OCI-LY1 (cell line): ENCODE measurements around the gene ARHGEF33.

Source experiments
- H2AFZ ChIP-seq: fragments of 200-600 bp; sonication (generic), shearing (Covaris generic); 2 replicates; pipeline ENCODE4 v1.6.0; 2014; ENCODE audit warnings: antibody characterized with exemption, mild to moderate bottlenecking, low read length
- H3F3A ChIP-seq: fragments of 200-600 bp; sonication (generic), shearing (Covaris generic); 2 replicates; pipeline ENCODE4 v1.6.0; 2014; ENCODE audit warnings: mild to moderate bottlenecking, antibody characterized with exemption, low read length, moderate library complexity; ENCODE audit not compliant: insufficient read depth
- H3K27ac ChIP-seq: fragments of 200-600 bp; sonication (generic); 2 replicates; pipeline ENCODE4 v1.5.1; 2014; ENCODE audit warnings: low read length, mixed run types, mild to moderate bottlenecking, low read depth; ENCODE audit not compliant: poor library complexity, severe bottlenecking
- H3K27me3 ChIP-seq: fragments of 200-600 bp; sonication (generic); 2 replicates; pipeline ENCODE4 v1.6.0; 2014; ENCODE audit warnings: antibody characterized with exemption, mild to moderate bottlenecking, low read length, moderate library complexity; ENCODE audit not compliant: insufficient read depth
- H3K36me3 ChIP-seq: fragments of 200-600 bp; sonication (generic); 2 replicates; pipeline ENCODE4 v1.6.1; 2014; ENCODE audit warnings: mild to moderate bottlenecking, antibody characterized with exemption, low read length, moderate library complexity, mixed read lengths; ENCODE audit not compliant: insufficient read depth
- H3K4me1 ChIP-seq: fragments of 200-600 bp; sonication (generic); 2 replicates; pipeline ENCODE4 v1.5.1; 2014; ENCODE audit warnings: mild to moderate bottlenecking, low read length, moderate library complexity; ENCODE audit not compliant: insufficient read depth, severe bottlenecking
- H3K4me2 ChIP-seq: fragments of 200-600 bp; sonication (generic), shearing (Covaris generic); 2 replicates; pipeline ENCODE4 v1.6.1; 2014; ENCODE audit warnings: low read length
- H3K4me3 ChIP-seq: fragments of 200-600 bp; sonication (generic); 2 replicates; pipeline ENCODE4 v1.5.1; 2014; ENCODE audit warnings: low read length, low read depth, mild to moderate bottlenecking, mixed read lengths; ENCODE audit not compliant: poor library complexity, severe bottlenecking
- H3K79me2 ChIP-seq: fragments of 200-600 bp; shearing (Covaris generic); 2 replicates; pipeline ENCODE4 v1.6.1; 2016; ENCODE audit warnings: mixed run types, low read length, mixed read lengths; ENCODE audit not compliant: insufficient read depth
- H3K9ac ChIP-seq: fragments of 200-600 bp; sonication (generic), shearing (Covaris generic); 2 replicates; pipeline ENCODE4 v1.6.1; 2014; ENCODE audit warnings: mild to moderate bottlenecking, low read length, mixed read lengths
- H3K9me2 ChIP-seq: fragments of 200-600 bp; sonication (generic), shearing (Covaris generic); 2 replicates; pipeline ENCODE4 v1.6.1; 2014; ENCODE audit warnings: low read depth, mild to moderate bottlenecking, low read length, mixed read lengths
- H3K9me3 ChIP-seq: fragments of 200-600 bp; shearing (Covaris generic); 2 replicates; pipeline ENCODE4 v1.6.1; 2014; ENCODE audit warnings: low read length, mixed read lengths
- H4K20me1 ChIP-seq: fragments of 200-600 bp; sonication (generic), shearing (Covaris generic); 2 replicates; pipeline ENCODE4 v1.6.0; 2016; ENCODE audit warnings: mild to moderate bottlenecking, low read length; ENCODE audit not compliant: insufficient read depth
- EZH2 ChIP-seq: fragments of 200-600 bp; sonication (generic), shearing (Covaris generic); IDR thresholded peaks from 2 replicates; pipeline ENCODE4 v1.8.0; 2017; ENCODE audit warnings: borderline replicate concordance, mixed run types, mild to moderate bottlenecking, antibody characterized with exemption, low read length, moderate library complexity, mixed read lengths
- TF ChIP-seq, protein P1 (sequence below): fragments of 200-600 bp; sonication (generic), shearing (Covaris generic); IDR thresholded peaks from 2 replicates; pipeline ENCODE4 v1.5.1; 2017; ENCODE audit warnings: mild to moderate bottlenecking, antibody characterized with exemption, low read length, moderate library complexity, mixed read lengths

Gene ARHGEF33

GRCh38 chr2:38875576-38876367, 13.9 kb upstream of the ARHGEF33 start, which contains the start of the genes DHX57 and MORN2:
DHX57 (minus strand) TSS chr2:38875934; CDS start chr2:38868405, 7,529 bp downstream.
MORN2 (plus strand) TSS chr2:38875976.
- Histone ChIP-seq H3K9me2 (no peaks in the 10 kb centered on the region), H3K4me3 (peak within 1 kb of the TSS; percentile 69), H4K20me1 (no peaks in the 10 kb centered on the region), H3K36me3 (no peaks in the 10 kb centered on the region), H2AFZ (0 out of 2 replicates have a peak within 1 kb of the TSS, but pooled peaks have one; percentile 27), H3K9ac (peak within 1 kb of the TSS; percentile 57), H3K27ac (no peak within 1 kb of the TSS), H3F3A (no peaks in the 10 kb centered on the region), H3K4me1 (peaks cover 17% of the 10 kb centered on the region), H3K4me2 (peak within 1 kb of the TSS; percentile 80), H3K9me3 (no peaks in the 10 kb centered on the region), H3K27me3 (no peaks in the 10 kb centered on the region), H3K79me2 (peaks cover 13% of the 10 kb centered on the region)
- TF ChIP-seq EZH2, result no peak
- TF ChIP-seq, protein P1, sequence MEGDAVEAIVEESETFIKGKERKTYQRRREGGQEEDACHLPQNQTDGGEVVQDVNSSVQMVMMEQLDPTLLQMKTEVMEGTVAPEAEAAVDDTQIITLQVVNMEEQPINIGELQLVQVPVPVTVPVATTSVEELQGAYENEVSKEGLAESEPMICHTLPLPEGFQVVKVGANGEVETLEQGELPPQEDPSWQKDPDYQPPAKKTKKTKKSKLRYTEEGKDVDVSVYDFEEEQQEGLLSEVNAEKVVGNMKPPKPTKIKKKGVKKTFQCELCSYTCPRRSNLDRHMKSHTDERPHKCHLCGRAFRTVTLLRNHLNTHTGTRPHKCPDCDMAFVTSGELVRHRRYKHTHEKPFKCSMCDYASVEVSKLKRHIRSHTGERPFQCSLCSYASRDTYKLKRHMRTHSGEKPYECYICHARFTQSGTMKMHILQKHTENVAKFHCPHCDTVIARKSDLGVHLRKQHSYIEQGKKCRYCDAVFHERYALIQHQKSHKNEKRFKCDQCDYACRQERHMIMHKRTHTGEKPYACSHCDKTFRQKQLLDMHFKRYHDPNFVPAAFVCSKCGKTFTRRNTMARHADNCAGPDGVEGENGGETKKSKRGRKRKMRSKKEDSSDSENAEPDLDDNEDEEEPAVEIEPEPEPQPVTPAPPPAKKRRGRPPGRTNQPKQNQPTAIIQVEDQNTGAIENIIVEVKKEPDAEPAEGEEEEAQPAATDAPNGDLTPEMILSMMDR, result no peak

- Histone ChIP-seq H3F3A (no peaks in the 10 kb centered on the region), H4K20me1 (no peaks in the 10 kb centered on the region), H3K4me2 (peak overlapping the region; percentile 80), H3K4me3 (peak overlapping the region; percentile 69), H3K27me3 (no peaks in the 10 kb centered on the region), H3K4me1 (peaks cover 17% of the 10 kb centered on the region), H3K9me3 (no peaks in the 10 kb centered on the region), H3K27ac (no peak overlapping the region), H3K9me2 (no peaks in the 10 kb centered on the region), H3K79me2 (peaks cover 13% of the 10 kb centered on the region), H3K9ac (peak overlapping the region; percentile 57; the same call in 1 of the 2 replicates), H2AFZ (0 out of 2 replicates have a peak overlapping the region, but pooled peaks have one; percentile 27), H3K36me3 (no peaks in the 10 kb centered on the region)
- TF ChIP-seq EZH2, result no peak
- TF ChIP-seq, protein P1, result no peak
These were observed 13.3 kb upstream of the ARHGEF33 start for GRCh38 chr2:38876407-38876806.

DNA sequence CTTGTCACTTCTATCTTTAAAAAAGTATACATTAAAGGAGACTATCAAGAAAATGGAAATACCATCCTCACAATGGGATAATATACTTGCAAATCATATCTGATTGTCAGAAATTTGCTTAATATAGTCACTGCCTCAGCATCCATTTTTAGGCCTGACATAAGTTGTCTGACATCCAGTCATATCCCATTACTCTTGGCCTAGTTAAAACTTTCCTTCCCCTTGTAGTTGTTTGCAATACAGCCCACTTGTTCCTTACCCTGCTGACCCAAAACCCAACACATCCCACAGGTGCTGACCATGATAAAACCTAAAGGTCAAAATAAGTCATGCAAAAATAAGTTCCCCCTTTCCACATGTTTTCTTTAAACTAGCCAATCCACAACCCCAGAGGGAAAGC, 3.6 kb upstream of the ARHGEF33 start:
- H3K4me2 ChIP-seq, result no peak overlapping the region
- no peaks in the 10 kb centered on the region for H3K36me3 ChIP-seq
- H3K79me2 ChIP-seq, result no peaks in the 10 kb centered on the region
- H3F3A ChIP-seq, result no peaks in the 10 kb centered on the region
- H3K27ac ChIP-seq, result no peak overlapping the region
- H2AFZ ChIP-seq, result no peak overlapping the region
- H3K9ac ChIP-seq, result no peak overlapping the region
- H3K9me3 ChIP-seq, result no peaks in the 10 kb centered on the region
- H3K9me2 ChIP-seq, result peaks cover 4% of the 10 kb centered on the region; the same call in 1 of the 2 replicates
- no peak overlapping the region for H3K4me3 ChIP-seq
- no peak for TF ChIP-seq EZH2
- TF ChIP-seq, protein P1, result no peak
- H4K20me1 ChIP-seq, result no peaks in the 10 kb centered on the region
- H3K4me1 ChIP-seq, result no peaks in the 10 kb centered on the region
- no peaks in the 10 kb centered on the region for H3K27me3 ChIP-seq
